Measurements from ENCODE around the gene FARSA. TPM values are rescaled to one million over a fixed set of nuclear protein-coding genes. Genes with fewer than 3 reads are reported as not detected.
A peak's percentile ranks its signal among the peaks of the same experiment; 100 is the strongest.

The FARSA gene
- total RNA-seq, 2 donors from 2014 or later: 25.9 to 35.6 TPM

- DNase-seq (peak in 2 of 4 donors; percentile 62 to 64), ATAC-seq (no peak)
- Histone ChIP-seq H3K27ac (peak within 1 kb of the TSS in 2 of 4 donors; percentile 8 to 25), H3K4me1 (peaks cover 22% of the 10 kb centered on the region), H3K36me3 (replicated peaks in 1 of 2; ENCODE audit: insufficient read depth in 1 of 2, low read depth in 2 of 2) (no peaks in the 10 kb centered on the region), H3K9me3 (no peaks in the 10 kb centered on the region), H3K4me3 (no peak within 1 kb of the TSS), H3K27me3 (no peaks in the 10 kb centered on the region)
- 14 to 27% methylated on average over 2 to 14 of the region's 14 CpGs for WGBS, 2 donors
- TF ChIP-seq, protein P1, sequence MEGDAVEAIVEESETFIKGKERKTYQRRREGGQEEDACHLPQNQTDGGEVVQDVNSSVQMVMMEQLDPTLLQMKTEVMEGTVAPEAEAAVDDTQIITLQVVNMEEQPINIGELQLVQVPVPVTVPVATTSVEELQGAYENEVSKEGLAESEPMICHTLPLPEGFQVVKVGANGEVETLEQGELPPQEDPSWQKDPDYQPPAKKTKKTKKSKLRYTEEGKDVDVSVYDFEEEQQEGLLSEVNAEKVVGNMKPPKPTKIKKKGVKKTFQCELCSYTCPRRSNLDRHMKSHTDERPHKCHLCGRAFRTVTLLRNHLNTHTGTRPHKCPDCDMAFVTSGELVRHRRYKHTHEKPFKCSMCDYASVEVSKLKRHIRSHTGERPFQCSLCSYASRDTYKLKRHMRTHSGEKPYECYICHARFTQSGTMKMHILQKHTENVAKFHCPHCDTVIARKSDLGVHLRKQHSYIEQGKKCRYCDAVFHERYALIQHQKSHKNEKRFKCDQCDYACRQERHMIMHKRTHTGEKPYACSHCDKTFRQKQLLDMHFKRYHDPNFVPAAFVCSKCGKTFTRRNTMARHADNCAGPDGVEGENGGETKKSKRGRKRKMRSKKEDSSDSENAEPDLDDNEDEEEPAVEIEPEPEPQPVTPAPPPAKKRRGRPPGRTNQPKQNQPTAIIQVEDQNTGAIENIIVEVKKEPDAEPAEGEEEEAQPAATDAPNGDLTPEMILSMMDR (IDR thresholded peaks at IDR 0.05): no peak
- TF ChIP-seq POLR2A (IDR thresholded peaks at IDR 0.05): no peak
- intact Hi-C loops (cut with DNase I): no loop called here
Measured at GRCh38 chr19:12969292-12969988, 35.9 kb upstream of the FARSA start, which contains the start of gene DAND5. Gene DAND5 (plus strand): TSS chr19:12969576. CDS start chr19:12969661, 85 bp downstream.

DNA sequence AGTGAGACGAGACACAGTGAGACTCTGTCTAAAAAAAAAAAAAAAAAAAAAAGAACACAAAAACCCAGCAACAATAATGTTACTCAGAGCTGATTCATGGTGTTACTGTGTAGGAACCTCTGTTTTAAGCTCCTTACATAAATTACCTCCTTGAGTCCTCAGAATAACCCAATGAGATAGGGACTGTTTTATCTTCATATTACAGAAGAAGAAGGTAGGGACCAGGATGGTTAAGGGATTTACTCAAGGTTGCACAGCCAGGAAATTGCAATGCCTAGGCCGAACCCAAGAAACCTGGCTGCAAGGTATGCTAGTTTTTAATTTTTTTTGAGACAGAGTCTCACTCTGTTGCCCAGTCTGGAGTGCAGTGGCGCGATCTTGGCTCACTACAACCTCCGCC, 34.4 kb upstream of the FARSA start:
- DNase-seq (no peak), ATAC-seq (no peak)
- Histone ChIP-seq H3K27me3 (no peaks in the 10 kb centered on the region), H3K9me3 (no peaks in the 10 kb centered on the region), H3K4me1 (peaks cover 22% of the 10 kb centered on the region), H3K36me3 (replicated peaks in 1 of 2; ENCODE audit: insufficient read depth in 1 of 2, low read depth in 2 of 2) (no peaks in the 10 kb centered on the region), H3K4me3 (no peak overlapping the region), H3K27ac (no peak overlapping the region)
- intact Hi-C loops (cut with DNase I): no loop called here
- 88 to 93% methylated on average over 5 of the region's 5 CpGs for WGBS, 2 donors
- TF ChIP-seq, protein P1 (IDR thresholded peaks at IDR 0.05): no peak
- TF ChIP-seq POLR2A (IDR thresholded peaks at IDR 0.05): no peak

- ATAC-seq (no peak), DNase-seq (no peak)
- TF ChIP-seq POLR2A (IDR thresholded peaks at IDR 0.05): no peak
- TF ChIP-seq, protein P1 (IDR thresholded peaks at IDR 0.05): no peak
- H3K36me3 ChIP-seq (replicated peaks in 1 of 2; ENCODE audit: insufficient read depth in 1 of 2, low read depth in 2 of 2): no peaks in the 10 kb centered on the region
- H3K27ac ChIP-seq: peak overlapping the region; percentile 23 to 77 (median 60)
- no peak overlapping the region for H3K4me3 ChIP-seq
- 5 to 42% methylated on average over 4 to 8 of the region's 8 CpGs for WGBS, 2 donors
- H3K9me3 ChIP-seq: no peaks in the 10 kb centered on the region
- peaks cover 22% of the 10 kb centered on the region for H3K4me1 ChIP-seq
- intact Hi-C loops (cut with DNase I): no loop called here
- H3K27me3 ChIP-seq: no peaks in the 10 kb centered on the region
Measured at GRCh38 chr19:12965812-12966135, 32.3 kb upstream of the FARSA start.

GRCh38 chr19:12965017-12965811, 31.7 kb upstream of the FARSA start:
- Histone ChIP-seq H3K4me1 (peaks cover 22% of the 10 kb centered on the region), H3K27ac (peak overlapping the region; percentile 52 to 77 (median 68)), H3K27me3 (no peaks in the 10 kb centered on the region), H3K36me3 (replicated peaks in 1 of 2; ENCODE audit: insufficient read depth in 1 of 2, low read depth in 2 of 2) (no peaks in the 10 kb centered on the region), H3K4me3 (no peak overlapping the region), H3K9me3 (no peaks in the 10 kb centered on the region)
- 0 to 1% methylated on average over 19 to 34 of the region's 34 CpGs for WGBS, 2 donors
- peak; percentile 95 for ATAC-seq
- peak in 1 of 3 donors; percentile 18 for TF ChIP-seq POLR2A (IDR thresholded peaks at IDR 0.05)
- TF ChIP-seq, protein P1 (IDR thresholded peaks at IDR 0.05): peak; percentile 68 to 99 (median 96)
- DNase-seq: peak; percentile 80 to 87 (median 82)
- intact Hi-C loops (cut with DNase I): no loop called here

Measured in body of pancreas (tissue), 4 donors.